Retinal pigment epithelial cell (primary cell): Measurements from ENCODE around the gene SLTM.

ENCODE experiments used
- DNase-seq: peaks from one replicate; pipeline ENCODE4 v3.0.0-alpha.2; 2010; ENCODE audit warnings: low read depth
- H3K4me3 ChIP-seq: 2 replicates; pipeline ENCODE4 v1.5.1; 2011; ENCODE audit warnings: mild to moderate bottlenecking, low read length, control low read depth, moderate library complexity
- CTCF ChIP-seq: conservative IDR thresholded peaks from 2 replicates; pipeline ENCODE4 v1.5.1; 2011; ENCODE audit warnings: low read depth, low read length, control low read depth, inconsistent platforms

The SLTM gene

DNA sequence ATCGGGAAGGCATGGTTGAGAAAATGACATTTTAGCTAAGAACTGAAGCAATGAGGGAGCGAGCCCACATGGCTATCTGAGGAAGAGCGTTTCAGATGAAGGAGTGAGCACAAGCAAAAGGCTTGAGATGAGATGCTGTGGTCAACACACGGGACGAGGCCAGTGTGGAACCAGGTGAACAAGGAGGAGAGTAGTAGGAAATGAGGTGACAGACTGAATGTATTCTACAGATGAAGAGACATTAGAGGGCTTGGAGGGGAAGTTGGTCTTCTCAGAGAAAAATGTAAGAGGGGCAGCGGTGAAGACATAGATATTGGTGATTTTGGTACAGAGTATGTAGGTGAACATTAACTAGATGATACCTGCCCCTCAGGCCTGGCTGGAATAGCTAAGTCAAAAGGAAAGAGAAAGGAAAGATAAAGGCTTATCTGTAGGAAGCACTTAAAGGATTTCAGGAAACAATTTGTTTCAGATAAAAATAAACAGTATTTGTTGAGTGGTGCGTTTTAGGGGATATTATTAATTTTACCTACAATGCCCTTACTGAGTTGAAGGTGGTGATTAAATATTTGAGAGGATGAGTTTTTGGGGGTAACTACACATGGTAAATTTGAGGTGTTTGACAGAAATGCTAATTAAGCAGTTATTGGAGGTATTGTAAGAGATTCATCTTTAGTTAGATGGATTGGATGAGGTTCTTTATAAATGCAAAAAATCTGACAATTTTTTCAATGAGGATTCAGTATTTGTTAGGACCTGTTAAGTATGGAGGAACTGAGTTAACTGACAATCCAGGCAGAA is 57.0 kb downstream of the SLTM start:
- no peak overlapping the region for H3K4me3 ChIP-seq
- no peak for TF ChIP-seq CTCF
- no peak for DNase-seq

DNA sequence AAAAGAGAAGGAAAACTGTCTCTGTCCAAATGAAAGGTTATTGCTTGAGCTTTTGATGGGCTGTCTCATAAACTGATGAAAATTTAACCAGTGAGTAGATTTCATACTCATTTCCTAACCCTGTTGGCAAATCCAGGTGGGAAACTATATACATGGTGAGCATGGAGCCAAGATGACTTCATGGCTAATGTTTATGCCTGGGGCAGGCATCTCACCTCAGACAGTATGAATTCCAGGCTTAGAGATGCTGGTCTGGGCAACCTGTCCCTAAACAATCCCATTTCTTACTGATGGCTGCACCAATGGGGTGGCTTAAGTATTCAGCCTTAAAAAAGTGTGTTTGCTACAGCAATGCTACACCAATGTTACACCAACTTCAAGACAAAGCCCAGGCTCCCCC is 58.1 kb downstream of the SLTM start:
- TF ChIP-seq CTCF: no peak
- no peak for DNase-seq
- no peak overlapping the region for H3K4me3 ChIP-seq

DNA sequence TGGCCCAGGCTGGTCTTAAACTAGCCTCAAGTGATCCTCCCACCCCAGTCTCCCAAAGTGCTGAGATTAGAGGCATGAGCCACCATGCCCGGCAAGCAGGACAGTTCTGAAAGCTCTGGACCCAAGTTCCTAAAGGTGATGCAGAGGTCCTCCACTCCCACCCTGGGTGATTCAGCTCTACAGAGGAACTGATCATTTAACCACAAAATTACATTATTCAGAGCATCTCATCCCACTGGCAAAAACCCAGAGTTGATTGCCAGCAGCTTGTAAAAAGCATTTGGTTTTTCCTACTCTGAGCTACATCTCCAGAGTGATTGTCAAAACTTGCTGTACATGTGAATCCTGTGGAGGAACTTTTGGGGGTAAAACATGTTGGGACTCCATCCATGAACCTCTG is 60.2 kb downstream of the SLTM start:
- no peak for TF ChIP-seq CTCF
- no peak for DNase-seq
- H3K4me3 ChIP-seq: no peak overlapping the region

DNA sequence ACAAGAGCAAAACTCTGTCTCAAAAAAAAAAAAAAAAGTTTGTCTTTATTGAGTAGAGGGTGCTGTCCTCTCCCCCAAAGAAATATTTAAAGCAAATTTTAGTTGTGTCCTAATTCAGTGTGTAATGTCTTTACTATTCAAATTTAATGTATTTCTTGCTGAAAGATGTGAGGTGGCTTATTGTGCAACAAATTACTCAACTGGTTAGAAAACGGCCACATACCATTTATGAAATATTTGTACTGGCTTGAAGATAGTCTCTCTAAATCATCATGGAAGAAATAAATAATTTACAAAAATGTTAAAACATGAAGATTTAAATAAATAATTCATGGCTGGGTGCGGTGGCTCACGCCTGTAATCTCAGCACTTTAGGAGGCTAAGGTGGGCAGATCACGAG is 63.0 kb downstream of the SLTM start:
- H3K4me3 ChIP-seq: no peak overlapping the region
- no peak for DNase-seq
- no peak for TF ChIP-seq CTCF

- TF ChIP-seq CTCF: no peak
- no peak for DNase-seq
- no peak overlapping the region for H3K4me3 ChIP-seq
Measured at GRCh38 chr15:58867926-58868325, 65.6 kb downstream of the SLTM start.

GRCh38 chr15:58865425-58865880 is 68.0 kb downstream of the SLTM start:
- peak overlapping the region; percentile 45 for H3K4me3 ChIP-seq
- no peak for TF ChIP-seq CTCF

More at GRCh38 chr15:58865425-58865880, 68.0 kb downstream of the SLTM start:
- DNase-seq: no peak
